HG03108 (cell line): ENCODE measurements around the gene NARF.

Experiments used
- ATAC-seq: cut with Tn5 transposase; IDR thresholded peaks from one replicate; pipeline ENCODE4 v1.9.1; 2021; ENCODE audit warnings: moderate library complexity; ENCODE audit not compliant: unreplicated experiment

The NARF gene

DNA sequence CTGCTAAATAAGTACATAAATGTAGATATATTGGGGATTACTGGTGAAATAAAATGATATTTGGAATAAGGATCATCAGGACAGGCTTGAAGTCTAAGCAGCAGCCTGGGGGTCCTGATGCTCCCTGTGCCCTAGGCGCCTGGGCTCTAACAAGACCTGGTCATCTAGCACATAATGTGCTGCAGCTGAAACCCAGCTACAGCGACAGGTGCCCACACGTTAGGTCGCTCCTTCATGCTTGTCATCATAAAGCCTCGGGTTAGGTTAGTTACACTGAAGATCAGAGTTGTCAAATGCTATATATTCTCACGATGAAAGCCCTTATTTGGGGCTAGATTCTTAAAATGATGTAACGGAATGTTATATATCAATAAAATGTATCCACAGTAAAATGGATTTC lies 11.5 kb downstream of the NARF start:
- no peak for ATAC-seq

DNA sequence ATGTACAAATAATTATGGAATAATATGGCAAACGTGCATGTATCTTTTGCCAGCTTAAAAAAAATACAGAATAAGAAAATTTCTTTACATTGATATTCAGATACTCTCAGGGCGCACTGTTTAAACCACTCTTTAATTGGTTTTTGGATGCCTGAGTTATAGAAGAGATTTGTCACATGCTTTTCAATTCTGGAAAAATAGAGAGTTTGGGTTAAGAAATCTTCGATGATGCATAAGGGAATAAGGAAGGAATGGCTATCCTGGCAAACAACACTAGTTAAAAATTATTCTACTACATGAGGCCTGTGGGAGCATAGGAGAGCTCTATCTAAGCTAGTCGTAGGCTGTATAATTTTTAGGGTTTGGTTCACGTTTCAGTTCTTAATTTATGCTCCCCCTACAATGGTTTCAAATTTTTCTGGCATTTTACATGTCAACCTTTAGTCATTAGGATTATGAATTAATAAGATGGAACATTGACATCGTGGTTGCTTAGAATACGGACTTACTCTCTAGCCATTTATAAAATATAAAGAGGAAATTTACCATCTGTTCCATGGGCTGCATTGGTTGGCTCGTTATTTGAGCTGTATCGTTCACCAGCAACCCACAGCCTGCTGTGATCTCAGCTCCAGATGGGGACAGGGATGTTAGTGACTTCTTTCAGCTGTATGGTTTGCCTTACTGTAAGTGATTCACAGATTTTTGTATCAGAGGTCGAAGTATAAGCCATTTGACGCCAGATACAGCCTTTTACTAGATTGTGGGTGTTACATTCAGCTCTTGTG lies 15.9 kb downstream of the NARF start:
- ATAC-seq, result no peak

DNA sequence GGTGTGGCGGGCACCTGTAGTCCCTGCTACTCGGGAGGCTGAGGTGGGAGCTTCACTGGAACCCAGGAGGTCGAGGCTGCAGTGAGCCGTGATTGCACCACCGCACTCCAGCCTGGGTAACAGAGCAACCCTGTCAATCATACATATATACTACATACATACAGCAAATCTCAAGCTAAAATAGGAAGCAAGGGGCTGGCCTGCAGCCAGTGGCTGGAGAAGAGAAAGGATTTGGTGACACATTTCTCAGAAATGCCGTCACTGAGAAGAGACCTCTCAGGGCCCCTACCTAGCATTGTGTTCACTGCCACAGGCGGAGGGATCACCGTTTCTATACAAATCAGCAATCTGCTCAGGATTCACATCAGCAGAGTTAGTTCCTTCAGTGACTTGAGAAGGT lies 16.9 kb downstream of the NARF start:
- ATAC-seq, result no peak

DNA sequence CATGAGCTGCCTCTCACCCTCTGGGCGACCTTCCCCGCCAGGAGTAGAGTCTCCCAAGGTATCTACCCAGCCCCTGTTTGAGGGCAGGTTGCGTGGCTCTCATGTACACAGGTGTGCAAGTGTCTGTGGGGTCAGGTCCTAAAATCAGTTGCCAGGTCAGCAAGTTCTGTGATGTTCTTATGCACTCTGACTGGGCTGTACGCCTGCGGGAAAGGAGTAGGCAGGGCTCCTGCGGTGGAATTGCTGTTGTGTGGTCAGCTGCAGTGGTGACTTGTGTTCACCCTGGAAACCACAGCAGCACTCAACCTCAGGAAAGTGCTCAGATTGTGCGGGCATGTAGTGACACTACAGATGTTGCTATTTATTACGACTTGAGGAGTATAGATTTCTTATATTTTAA lies 19.4 kb downstream of the NARF start:
- ATAC-seq, result no peak

DNA sequence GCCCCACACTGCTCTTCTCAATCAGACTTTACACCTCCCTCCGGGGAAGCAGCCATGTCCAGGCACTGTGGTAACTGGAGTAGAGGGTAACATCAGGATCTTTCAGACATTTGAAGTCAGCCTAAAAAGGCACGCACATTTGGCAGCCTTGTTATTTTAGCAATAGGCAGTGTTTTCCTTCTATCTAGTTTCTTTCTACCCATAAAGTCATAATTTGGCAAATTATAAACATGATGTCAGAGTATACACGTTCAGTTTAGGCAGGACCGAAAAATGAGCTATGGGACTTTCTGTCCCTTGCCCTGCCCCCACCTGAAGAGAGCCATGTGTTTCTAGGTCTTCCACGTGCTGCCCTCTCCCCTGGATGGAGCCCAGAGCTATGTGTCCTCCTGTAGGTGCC lies 21.1 kb downstream of the NARF start:
- no peak for ATAC-seq

DNA sequence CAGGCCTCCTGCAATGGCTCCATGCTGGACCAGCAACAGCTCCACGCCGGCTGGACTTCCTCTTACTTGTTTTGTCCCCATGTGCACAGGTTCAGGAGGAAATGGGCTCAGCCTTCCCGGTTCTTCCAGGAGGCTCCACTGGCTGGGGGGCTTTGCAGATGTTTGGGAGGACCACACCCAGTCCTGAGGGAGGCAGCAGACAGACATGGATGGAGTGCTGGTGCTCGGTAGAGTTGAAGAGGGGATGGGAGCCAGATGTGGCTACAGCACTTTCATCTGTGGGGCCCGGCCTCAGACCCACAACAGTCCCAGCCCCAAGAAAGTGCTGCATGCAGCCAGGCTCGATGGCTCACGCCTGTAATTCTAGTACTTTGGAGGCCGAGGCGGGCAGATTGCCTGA lies 21.8 kb downstream of the NARF start:
- ATAC-seq, result no peak

DNA sequence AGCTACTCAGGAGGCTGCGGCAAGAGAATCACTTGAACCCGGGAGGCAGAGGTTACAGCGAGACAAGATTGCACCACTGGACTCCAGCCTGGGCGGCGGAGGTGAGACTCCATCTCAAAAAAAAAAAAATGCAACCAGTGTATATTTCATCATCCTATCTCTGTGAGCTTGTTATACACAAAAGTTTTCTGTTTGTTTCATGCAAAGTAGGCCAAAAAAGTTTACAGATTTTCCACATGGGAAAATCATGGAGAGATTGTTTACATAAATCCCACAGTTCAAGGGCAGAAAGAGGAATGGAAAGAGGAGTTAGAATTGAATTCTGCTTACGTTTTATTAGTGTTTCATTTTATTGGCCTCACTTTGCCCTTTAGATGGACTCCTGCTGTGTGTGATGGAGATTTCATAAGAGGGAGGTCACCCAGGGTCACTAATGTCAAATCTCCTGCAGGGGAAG lies 24.7 kb downstream of the NARF start:
- no peak for ATAC-seq

DNA sequence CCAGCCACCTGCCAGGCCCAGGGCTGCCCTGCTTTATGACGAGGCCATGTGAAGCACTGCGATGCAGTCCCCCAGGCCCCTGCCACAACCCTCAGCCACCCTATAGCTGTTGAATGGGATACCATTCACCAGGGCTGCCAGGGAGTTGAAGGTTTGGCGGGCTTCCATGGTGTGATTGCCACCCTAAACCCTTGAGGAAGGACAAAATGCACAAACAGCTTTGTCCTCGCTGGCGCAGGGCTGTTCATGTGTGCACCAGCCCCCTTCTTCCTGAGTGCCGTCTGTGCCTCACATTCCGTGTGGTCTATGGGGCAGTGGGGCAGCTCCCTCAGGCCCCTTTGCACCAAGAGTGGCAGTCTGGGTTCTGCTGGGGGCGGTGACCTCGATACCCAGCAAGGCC lies 25.3 kb downstream of the NARF start:
- ATAC-seq, result no peak

DNA sequence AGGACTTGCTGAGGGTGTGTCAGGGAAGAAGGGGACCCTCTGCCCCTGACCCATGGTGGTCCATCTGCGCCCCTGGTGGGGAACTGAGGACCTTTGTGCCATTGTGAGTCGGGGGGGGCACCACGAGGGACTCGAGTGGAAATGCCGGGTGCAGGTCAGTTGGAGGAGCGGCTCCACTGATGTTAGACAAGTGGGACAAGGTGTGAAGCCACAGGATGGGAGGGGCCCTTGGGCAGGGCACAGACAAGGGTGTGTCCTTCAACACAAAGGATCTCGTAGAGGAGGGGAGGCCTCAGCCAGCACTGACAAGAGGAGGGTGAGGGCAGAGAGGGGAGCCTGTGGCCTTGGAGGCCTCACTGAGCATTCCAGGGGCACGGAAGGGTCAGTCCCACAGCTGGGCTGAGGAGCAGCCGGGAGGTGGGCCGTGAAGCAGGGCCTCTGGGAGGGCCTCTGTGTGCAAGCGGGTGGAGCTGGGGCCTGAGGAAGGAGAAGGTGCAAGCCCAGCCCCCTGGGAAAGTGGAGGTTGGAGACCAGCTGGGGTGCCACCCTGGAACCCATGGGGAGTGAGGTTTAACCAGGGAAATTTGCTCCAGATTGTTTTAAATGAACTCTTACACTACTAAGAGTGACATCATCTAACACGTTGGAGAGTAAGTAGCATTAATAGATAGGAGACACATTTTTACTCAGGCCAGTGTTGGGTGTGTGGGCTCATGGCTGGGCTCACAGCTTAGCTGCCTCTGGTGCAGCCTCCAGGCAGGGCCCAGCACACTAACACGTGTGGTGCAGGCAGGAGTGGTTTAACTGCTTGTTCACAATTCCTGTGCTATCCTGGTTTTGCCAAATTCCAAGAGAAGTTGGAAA lies 27.9 kb downstream of the NARF start:
- ATAC-seq, result no peak

DNA sequence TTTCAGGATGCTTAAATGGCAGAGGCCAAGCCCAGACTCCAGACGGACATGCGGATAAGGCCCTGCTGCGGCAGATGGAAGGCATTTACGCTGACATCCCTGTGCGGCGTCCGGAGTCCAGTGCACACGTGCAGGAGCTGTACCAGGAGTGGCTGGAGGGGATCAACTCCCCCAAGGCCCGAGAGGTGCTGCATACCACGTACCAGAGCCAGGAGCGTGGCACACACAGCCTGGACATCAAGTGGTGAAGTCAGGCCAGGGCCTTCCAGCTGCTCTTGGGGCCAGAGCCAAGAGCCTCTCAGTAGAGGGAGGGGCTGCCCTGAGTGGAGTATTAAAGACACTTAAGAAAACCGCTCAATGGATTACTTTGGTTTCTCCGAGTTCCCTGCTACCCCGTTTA lies 29.4 kb downstream of the NARF start:
- no peak for ATAC-seq

DNA sequence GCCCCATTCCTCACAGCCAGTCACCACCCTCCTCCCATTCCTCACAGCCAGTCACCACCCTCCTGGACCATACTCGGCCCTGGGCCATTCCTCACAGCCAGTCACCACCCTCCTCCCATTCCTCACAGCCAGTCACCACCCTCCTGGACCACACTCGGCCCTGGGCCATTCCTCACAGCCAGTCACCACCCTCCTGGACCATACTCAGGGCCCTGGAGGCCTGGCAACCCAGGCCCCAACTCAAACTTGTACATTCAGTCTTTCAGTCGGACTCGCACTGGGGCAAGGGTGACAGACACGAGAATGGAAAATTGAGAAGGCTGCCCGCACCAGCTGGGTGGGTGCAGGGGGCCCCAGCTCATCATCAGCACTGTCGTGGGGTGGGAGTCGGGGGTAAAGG lies 30.6 kb downstream of the NARF start:
- ATAC-seq, result no peak

DNA sequence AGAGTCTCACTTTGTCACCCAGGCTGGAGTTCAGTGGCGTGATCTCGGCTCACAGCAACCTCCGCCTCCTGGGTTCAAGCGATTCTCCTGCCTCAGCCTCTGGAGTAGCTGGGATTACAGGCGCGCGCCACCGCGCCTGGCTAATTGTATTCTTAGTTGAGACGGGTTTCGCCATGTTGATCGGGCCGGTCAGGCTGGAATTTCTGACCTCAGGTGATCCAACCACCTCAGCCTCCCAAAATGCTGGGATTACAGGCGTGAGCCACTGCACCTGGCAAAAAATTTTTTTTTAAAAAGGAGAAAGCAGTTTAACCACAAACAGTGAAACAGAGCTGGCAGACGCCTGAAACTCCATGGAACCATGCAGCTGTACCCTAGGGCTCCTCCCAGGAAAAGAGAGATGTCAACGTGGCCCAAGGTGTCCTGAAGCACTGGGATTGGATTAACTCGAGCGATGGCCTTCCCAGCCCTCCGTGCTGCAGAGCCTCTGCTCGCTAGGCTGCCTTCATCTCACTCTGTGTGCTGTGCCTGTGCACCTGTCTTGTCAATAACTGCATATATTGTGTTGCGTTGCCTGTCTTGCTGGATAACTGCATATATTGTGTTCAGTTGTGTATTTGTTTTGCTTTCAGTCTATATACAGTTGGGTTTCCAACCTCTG lies 31.4 kb downstream of the NARF start:
- ATAC-seq, result no peak

DNA sequence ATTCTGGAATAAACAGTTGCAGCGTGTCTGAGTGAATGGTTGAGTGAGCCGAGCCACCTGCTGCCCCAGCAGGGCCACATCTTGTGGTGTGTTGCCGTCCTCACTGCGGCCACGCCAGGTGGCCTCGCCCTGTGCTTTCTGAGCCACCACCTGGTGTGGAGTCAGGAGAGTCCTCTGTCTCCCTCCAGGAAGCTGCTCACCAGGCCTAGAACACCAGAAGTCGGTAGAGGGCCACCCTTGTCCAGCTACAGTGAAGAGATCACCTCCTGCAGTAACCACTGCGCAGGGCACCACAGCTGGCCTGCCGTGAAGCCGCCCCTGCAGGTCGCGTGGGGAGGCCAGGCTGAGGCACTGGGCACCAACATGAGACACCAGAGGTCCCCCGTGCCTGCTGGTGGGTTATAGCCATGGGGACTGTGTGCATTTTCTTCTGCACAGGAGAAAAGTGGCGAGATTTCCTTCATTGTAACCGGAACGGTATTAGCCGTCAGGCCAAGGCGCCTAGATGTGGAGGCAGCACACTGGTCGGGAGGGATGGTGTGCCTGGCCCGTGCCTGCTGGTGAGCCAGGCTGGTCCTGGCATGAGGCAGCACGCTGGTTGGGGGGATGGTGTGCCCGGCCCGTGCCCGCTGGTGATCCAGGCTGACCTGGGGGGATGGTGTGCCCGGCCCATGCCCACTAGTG lies 32.1 kb downstream of the NARF start:
- ATAC-seq, result no peak

DNA sequence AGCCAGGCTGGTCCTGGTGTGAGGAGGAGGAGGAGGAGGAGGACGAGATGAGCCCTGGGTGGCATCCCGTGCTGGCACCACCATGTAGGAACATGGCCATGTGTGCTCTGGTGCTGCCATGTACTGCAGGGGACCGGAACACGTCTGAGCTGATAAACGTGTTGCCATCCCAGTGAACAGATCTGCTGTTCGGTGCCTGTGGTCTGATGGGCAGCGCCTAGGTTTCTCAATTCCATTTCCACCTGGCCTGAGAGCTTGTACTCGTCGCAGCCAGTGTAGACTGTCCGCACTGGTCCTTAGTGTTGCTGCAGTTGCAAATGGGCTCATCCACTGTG lies 32.6 kb downstream of the NARF start:
- no peak for ATAC-seq

DNA sequence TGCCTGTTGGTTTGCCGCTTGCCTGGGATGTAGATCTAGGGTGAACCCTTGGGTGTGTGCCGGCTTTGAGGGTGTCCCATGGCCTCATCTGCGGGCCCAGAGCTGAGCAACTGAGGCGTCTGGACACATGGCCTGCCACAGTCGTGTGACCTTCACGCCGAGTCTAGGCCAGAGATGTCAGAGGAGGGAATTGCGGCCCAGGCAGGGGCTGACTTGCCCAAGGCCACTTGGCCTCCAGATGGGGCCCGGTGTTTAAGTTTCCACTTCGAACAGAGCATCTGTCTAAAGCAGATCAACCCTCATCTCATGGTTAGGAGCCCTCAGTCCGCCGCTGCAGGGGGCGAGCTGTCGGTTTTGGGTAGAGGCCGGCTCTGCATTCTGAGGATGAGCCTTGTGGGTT lies 33.0 kb downstream of the NARF start:
- ATAC-seq, result no peak

DNA sequence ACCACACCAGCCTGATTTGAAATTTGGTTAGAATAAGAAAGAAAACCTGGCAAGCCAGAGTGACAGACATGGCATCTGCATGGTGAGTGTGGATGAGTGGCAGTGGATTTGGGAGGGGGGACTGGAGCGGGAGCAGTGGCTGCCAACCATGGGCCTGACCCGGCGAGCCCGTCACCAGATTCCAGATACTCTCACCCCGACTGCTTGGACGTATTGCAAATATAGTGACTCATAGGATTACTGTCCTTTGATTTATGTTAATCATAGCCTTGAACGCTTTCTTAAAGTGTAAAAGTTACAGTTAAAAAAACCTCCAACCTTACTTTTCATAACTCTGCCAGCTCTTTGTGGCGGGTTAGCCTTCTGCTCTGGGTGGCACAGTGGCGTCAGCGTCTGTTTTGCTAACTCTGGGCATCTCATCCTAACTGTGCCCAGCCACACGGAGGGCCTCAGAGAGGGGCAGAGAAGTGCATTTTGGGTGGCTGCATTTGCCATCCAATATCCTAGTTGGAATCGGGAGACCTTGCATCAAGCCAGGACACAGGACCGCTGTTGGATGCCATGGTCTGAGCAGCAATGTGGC lies 34.2 kb downstream of the NARF start:
- no peak for ATAC-seq

DNA sequence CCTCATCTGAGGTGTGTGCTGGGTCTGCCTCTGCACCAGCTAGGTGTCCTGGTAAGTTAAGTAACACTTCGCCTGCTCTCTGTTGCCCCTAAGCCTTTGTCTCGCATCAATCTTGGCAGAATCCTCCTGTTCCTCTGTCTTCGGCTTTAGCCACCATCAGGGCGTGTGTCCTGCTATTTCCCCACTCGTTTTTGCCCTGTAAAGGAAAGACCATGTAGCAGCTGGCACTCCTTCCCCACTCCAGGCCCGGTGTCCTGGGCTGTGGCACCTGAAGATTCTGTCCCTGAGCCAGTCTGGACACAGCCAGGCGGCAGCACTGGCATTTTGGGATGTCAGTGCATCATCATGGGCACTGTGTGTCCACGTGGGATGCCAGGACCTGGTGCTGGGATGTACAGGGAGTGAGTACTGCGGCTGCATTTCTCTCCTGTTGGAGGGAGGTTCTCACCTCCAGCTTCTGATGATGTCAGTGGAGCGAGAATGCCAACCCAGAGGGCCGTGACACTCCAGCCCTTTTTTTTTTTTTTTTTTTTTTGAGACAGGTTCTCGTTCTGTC lies 34.8 kb downstream of the NARF start:
- ATAC-seq, result no peak

DNA sequence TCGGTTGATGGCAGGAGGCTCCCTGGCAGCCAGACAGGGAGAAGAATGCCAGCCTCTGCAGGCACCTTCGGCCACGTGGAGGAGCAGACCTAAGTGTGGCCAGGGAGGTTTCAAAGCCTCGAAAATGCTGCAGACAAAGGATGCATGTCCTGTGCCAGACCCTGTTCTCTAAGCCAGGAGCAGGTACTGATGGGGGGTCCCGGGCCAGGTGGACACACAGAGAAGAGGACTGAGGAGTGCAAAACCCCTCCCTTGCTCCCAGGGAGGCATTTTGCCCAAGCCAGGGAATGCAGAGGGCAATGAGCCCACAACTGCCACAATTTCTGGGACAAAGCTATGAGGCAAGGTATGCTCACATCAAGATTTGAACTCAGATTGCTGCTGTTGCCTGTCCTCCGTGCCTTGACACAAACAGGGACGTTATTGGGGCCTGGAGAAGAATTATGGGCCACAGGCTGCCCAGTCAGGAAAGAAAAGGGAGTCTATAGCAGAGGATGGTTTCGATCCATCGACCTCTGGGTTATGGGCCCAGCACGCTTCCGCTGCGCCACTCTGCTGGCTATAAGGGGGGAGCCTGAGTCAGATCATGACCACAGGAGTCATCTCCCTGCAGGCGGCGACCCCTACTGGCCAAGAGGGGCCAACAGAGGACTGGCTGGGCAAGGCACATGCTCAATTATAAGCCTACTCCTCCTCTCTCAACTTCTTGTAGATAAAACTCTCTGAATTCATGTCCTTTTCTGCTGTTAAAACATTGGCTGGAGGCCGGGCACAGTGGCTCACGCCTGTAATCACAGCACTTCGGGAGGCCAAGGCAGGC lies 35.9 kb downstream of the NARF start:
- ATAC-seq, result no peak

DNA sequence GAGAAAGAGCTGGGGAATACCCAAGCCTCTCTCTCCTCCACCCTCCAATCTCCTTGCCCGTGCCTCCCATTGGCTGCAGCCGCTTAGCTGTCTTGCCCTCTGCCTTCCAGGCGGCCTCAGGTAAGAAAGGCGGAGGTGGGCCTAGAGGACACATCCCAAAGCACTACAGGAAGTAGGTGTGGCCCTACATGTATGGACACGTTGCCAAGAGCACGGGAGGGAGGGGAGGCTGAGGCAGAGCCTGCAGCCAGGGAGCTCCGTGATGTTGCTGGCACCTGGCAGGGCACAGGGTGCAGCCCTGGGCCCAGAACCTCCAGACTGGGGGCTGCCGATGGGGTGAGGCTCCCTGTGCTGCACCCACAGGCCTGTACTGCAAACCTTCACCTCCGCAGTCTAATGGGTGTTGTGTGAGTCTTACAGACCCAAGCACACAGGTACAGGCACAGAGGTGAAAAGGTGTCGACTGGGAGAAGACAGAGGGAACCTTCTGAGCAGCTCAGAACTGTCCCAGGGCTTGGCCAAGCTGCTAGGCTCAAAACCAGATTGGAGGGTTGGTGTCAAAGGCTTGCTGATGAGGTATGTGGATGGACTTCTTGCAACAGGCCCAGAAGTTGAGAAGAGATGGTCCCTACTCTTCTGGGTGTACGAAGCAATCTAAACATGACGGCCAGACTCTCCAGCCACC lies 37.4 kb downstream of the NARF start:
- no peak for ATAC-seq
